IMR-90 (cell line): Measurements from ENCODE around the gene ZNF485. TPM values are rescaled to one million over a fixed set of nuclear protein-coding genes. Genes with fewer than 3 reads are reported as not detected.

ENCODE experiments used
- ATAC-seq: fragments of 200-7000 bp; cut with Tn5 transposase; 2 replicates; pipeline ENCODE4 v1.9.1; 2020; ENCODE audit warnings: low read depth, mild to moderate bottlenecking, moderate library complexity
- BruUV-seq: library from RNA; stranded (reverse); fragments of 400-500 nt; replicated peaks from 2 replicates; lab custom pipeline; 2021; lab: Mats Ljungman, UMichigan
- CTCF ChIA-PET: fragments of 300-600 bp; formaldehyde crosslinking; extraction: SDS; loops from one replicate; lab custom pipeline; 2021; ENCODE audit warnings: antibody characterized with exemption; lab: Yijun Ruan, JAX
- POLR2A ChIA-PET: fragments of 300-600 bp; sonication (Branson Sonifier 250); formaldehyde crosslinking; loops from one replicate; lab custom pipeline; 2022; ENCODE audit warnings: antibody characterized with exemption; ENCODE audit not compliant: unreplicated experiment; lab: Charles Lee
- DNase-seq: peaks from one replicate; pipeline ENCODE4 v3.0.0; 2013
- H2AFZ ChIP-seq: replicated peaks from 2 replicates; pipeline ENCODE3; 2013; ENCODE audit warnings: low read length, mild to moderate bottlenecking; ENCODE audit not compliant: poor library complexity
- H2AK5ac ChIP-seq: 2 replicates; pipeline ENCODE4 v1.6.1; 2013; ENCODE audit warnings: low read depth, low read length, inconsistent platforms
- H2AK9ac ChIP-seq: replicated peaks from 2 replicates; pipeline ENCODE3; 2013; ENCODE audit warnings: mild to moderate bottlenecking, low read depth, low read length, moderate library complexity; ENCODE audit not compliant: poor library complexity
- H2BK120ac ChIP-seq: 2 replicates; pipeline ENCODE4 v1.6.1; 2013; ENCODE audit warnings: low read depth, low read length, inconsistent platforms
- H2BK15ac ChIP-seq: 3 replicates; pipeline ENCODE4 v1.6.1; 2013; ENCODE audit warnings: low read depth, low read length, inconsistent platforms
- H2BK20ac ChIP-seq: 2 replicates; pipeline ENCODE4 v1.6.1; 2013; ENCODE audit warnings: low read depth, mild to moderate bottlenecking, inconsistent platforms, low read length, moderate library complexity
- H2BK5ac ChIP-seq: 2 replicates; pipeline ENCODE4 v1.6.1; 2013; ENCODE audit warnings: mild to moderate bottlenecking, low read depth, low read length, inconsistent platforms; ENCODE audit not compliant: poor library complexity, severe bottlenecking
- H3K14ac ChIP-seq: replicated peaks from 2 replicates; pipeline ENCODE4 v1.6.1; 2013; ENCODE audit warnings: low read depth, low read length, inconsistent platforms
- H3K18ac ChIP-seq: 2 replicates; pipeline ENCODE4 v1.6.1; 2013; ENCODE audit warnings: low read depth, low read length, control low read depth
- H3K23ac ChIP-seq: 2 replicates; pipeline ENCODE4 v1.6.1; 2013; ENCODE audit warnings: low read depth, low read length, inconsistent platforms
- H3K27ac ChIP-seq: 2 replicates; pipeline ENCODE4 v1.5.1; 2013; ENCODE audit warnings: mild to moderate bottlenecking, control low read depth, low read length; ENCODE audit not compliant: insufficient read depth
- H3K27me3 ChIP-seq: 2 replicates; pipeline ENCODE4 v1.6.1; 2013; ENCODE audit warnings: low read length; ENCODE audit not compliant: control insufficient read depth, insufficient read depth
- H3K36me3 ChIP-seq: 2 replicates; pipeline ENCODE4 v1.6.1; 2013; ENCODE audit warnings: low read length, mixed read lengths; ENCODE audit not compliant: control insufficient read depth, insufficient read depth
- H3K4ac ChIP-seq: 2 replicates; pipeline ENCODE4 v1.6.1; 2013; ENCODE audit warnings: low read depth, low read length, inconsistent platforms
- H3K4me1 ChIP-seq: 2 replicates; pipeline ENCODE4 v1.6.1; 2013; ENCODE audit warnings: low read length, mixed read lengths; ENCODE audit not compliant: control insufficient read depth, insufficient read depth
- H3K4me2 ChIP-seq: 2 replicates; pipeline ENCODE4 v1.6.1; 2013; ENCODE audit warnings: low read depth, mild to moderate bottlenecking, control low read depth, low read length, moderate library complexity
- H3K4me3 ChIP-seq: 2 replicates; pipeline ENCODE4 v1.5.1; 2013; ENCODE audit warnings: low read depth, mild to moderate bottlenecking, control low read depth, low read length, moderate library complexity; ENCODE audit not compliant: insufficient read depth
- H3K56ac ChIP-seq: 2 replicates; pipeline ENCODE4 v1.6.1; 2013; ENCODE audit warnings: low read length, inconsistent platforms; ENCODE audit not compliant: insufficient read depth; ENCODE audit errors: extremely low read depth
- H3K79me1 ChIP-seq, 2 experiments: 2 replicates each; pipeline ENCODE4 v1.6.1; 2013; ENCODE audit warnings: low read length in 2 of 2, inconsistent platforms in 1 of 2, low read depth in 1 of 2
- H3K9ac ChIP-seq: 2 replicates; pipeline ENCODE4 v1.6.1; 2013; ENCODE audit warnings: low read depth, low read length, control low read depth
- H3K9me1 ChIP-seq: 2 replicates; pipeline ENCODE4 v1.6.1; 2013; ENCODE audit warnings: low read length, inconsistent platforms; ENCODE audit not compliant: insufficient read depth
- H3K9me3 ChIP-seq: 2 replicates; pipeline ENCODE4 v1.6.1; 2013; ENCODE audit warnings: low read length; ENCODE audit not compliant: control insufficient read depth, insufficient read depth
- H4K20me1 ChIP-seq: 2 replicates; pipeline ENCODE4 v1.6.1; 2013; ENCODE audit warnings: low read length, inconsistent platforms; ENCODE audit not compliant: insufficient read depth
- H4K5ac ChIP-seq: 2 replicates; pipeline ENCODE4 v1.6.1; 2013; ENCODE audit warnings: mild to moderate bottlenecking, low read depth, low read length, control low read depth
- H4K8ac ChIP-seq, 2 experiments: 2 replicates each; pipeline ENCODE4 v1.6.1; 2013; ENCODE audit warnings: low read depth in 2 of 2, low read length in 2 of 2, control low read depth in 1 of 2, inconsistent platforms in 1 of 2
- H4K91ac ChIP-seq: 2 replicates; pipeline ENCODE4 v1.6.1; 2013; ENCODE audit warnings: low read depth, low read length, inconsistent platforms; ENCODE audit not compliant: insufficient read depth
- BHLHE40 ChIP-seq: fragments of 150-350 bp; IDR thresholded peaks from 2 replicates; pipeline ENCODE4 v1.6.1; 2016; ENCODE audit warnings: mild to moderate bottlenecking, low read depth, low read length
- CEBPB ChIP-seq: IDR thresholded peaks from 2 replicates; pipeline ENCODE4 v1.6.1; 2012; ENCODE audit warnings: low read depth, low read length, improper control_type of control experiment
- CHD1 ChIP-seq: IDR thresholded peaks from 2 replicates; pipeline ENCODE4 v1.6.1; 2012; ENCODE audit warnings: low read depth, low read length, improper control_type of control experiment
- CTCF ChIP-seq: conservative IDR thresholded peaks from 2 replicates; pipeline ENCODE4 v1.5.1; 2012; ENCODE audit warnings: mild to moderate bottlenecking, low read depth, low read length, improper control_type of control experiment
- FOS ChIP-seq: fragments of 150-350 bp; IDR thresholded peaks from 2 replicates; pipeline ENCODE4 v1.6.1; 2016; ENCODE audit warnings: low read depth, low read length
- MAFK ChIP-seq: IDR thresholded peaks from 2 replicates; pipeline ENCODE4 v1.6.1; 2012; ENCODE audit warnings: low read depth, low read length, improper control_type of control experiment
- MAZ ChIP-seq: IDR thresholded peaks from 2 replicates; pipeline ENCODE4 v1.6.1; 2012; ENCODE audit warnings: low read depth, mild to moderate bottlenecking, low read length, improper control_type of control experiment, moderate library complexity, borderline replicate concordance
- MXI1 ChIP-seq: IDR thresholded peaks from 2 replicates; pipeline ENCODE4 v1.6.1; 2012; ENCODE audit warnings: low read depth, mild to moderate bottlenecking, low read length, moderate library complexity, borderline replicate concordance
- NFE2L2 ChIP-seq: fragments of 150-350 bp; IDR thresholded peaks from 2 replicates; pipeline ENCODE4 v1.6.1; 2016; ENCODE audit warnings: low read depth, mild to moderate bottlenecking, low read length
- POLR2A ChIP-seq: IDR thresholded peaks from 2 replicates; pipeline ENCODE4 v1.6.1; 2012; ENCODE audit warnings: mild to moderate bottlenecking, low read depth, low read length
- RAD21 ChIP-seq: IDR thresholded peaks from 2 replicates; pipeline ENCODE4 v1.6.1; 2012; ENCODE audit warnings: low read length, improper control_type of control experiment
- RCOR1 ChIP-seq: IDR thresholded peaks from 2 replicates; pipeline ENCODE4 v1.6.1; 2012; ENCODE audit warnings: mild to moderate bottlenecking, low read length, improper control_type of control experiment; ENCODE audit not compliant: insufficient replicate concordance
- RFX5 ChIP-seq: IDR thresholded peaks from 2 replicates; pipeline ENCODE4 v1.8.0; 2012; ENCODE audit warnings: low read depth, mild to moderate bottlenecking, low read length, moderate library complexity
- SMC3 ChIP-seq: fragments of 150-350 bp; IDR thresholded peaks from 2 replicates; pipeline ENCODE4 v1.6.1; 2016; ENCODE audit warnings: low read depth, mild to moderate bottlenecking, antibody characterized with exemption, low read length, moderate library complexity
- USF2 ChIP-seq: fragments of 150-350 bp; IDR thresholded peaks from 2 replicates; pipeline ENCODE4 v1.6.1; 2017; ENCODE audit warnings: mild to moderate bottlenecking, antibody characterized with exemption, low read length, low read depth
- WGBS, 2 experiments: methylation state at CpG; one replicate each; pipeline versions ENCODE4 v1.1.5 to v1.1.7; 2013; ENCODE audit warnings: missing lambda C conversion rate in 2 of 2; ENCODE audit not compliant: insufficient read length in 1 of 2; ENCODE audit errors: extremely low coverage in 2 of 2; 5-methylcytosine and 5-hydroxymethylcytosine counted together
- dilution Hi-C: fragments of 300-500 bp; cut with HindIII; formaldehyde crosslinking; loops from one replicate; pipeline ENCODE4 v1.14.3; 2018; ENCODE audit warnings: low sequenced_read_pairs; ENCODE audit not compliant: unreplicated experiment
- in situ Hi-C: fragments of 300-500 bp; cut with MboI; formaldehyde crosslinking; loops from 3 replicates; pipeline ENCODE4 v1.14.3; 2019; ENCODE audit warnings: low sequenced_read_pairs, inconsistent platforms, mixed read lengths
- intact Hi-C: fragments of 100-400 bp; cut with micrococcal nuclease; formaldehyde crosslinking; loops from 2 replicates; pipeline ENCODE4 v1.10.0; 2022
- polyA plus RNA-seq, 3 experiments: library from polyadenylated mRNA; depleted of rRNA; stranded (reverse); fragments of >200 nt; gene quantifications; 2 replicates each; pipeline ENCODE4 v1.2.3, GENCODE V29; 2012; ENCODE audit warnings: low replicate concordance in 1 of 3
- total RNA-seq: library from RNA; depleted of rRNA; stranded (reverse); fragments of >200 nt; gene quantifications from 2 replicates; pipeline ENCODE4 v1.2.3, GENCODE V29; 2012
- TF ChIP-seq, protein P1 (sequence below): fragments of 150-350 bp; IDR thresholded peaks from 2 replicates; pipeline ENCODE4 v1.6.1; 2016; ENCODE audit warnings: low read depth, mild to moderate bottlenecking, low read length, moderate library complexity, borderline replicate concordance

Gene ZNF485
- total and polyA plus RNA-seq, 2 of the 4 experiments (the other 2 are of a cell fraction) = 1.0 to 2.2 TPM

- Histone ChIP-seq H2AFZ (no peak overlapping the region), H2AK9ac (no peak overlapping the region), H3K9me3 (no peaks in the 10 kb centered on the region), H2BK5ac (peak overlapping the region; percentile 26), H3K23ac (no peak overlapping the region), H3K56ac (no peak overlapping the region), H3K4me2 (no peak overlapping the region), H4K8ac (no peak overlapping the region), H3K4ac (no peak overlapping the region), H3K27ac (no peak overlapping the region), H2AK5ac (no peak overlapping the region), H3K18ac (no peak overlapping the region), H3K4me3 (no peak overlapping the region), H3K36me3 (no peaks in the 10 kb centered on the region), H2BK120ac (no peak overlapping the region), H3K4me1 (no peaks in the 10 kb centered on the region), H3K79me1 (no peaks in the 10 kb centered on the region), H3K9ac (no peak overlapping the region), H2BK20ac (no peak overlapping the region), H4K20me1 (no peaks in the 10 kb centered on the region), H2BK15ac (no peak overlapping the region), H3K14ac (no peak overlapping the region), H4K5ac (no peak overlapping the region), H3K27me3 (no peaks in the 10 kb centered on the region; the same call in 1 of the 2 replicates), H3K9me1 (no peaks in the 10 kb centered on the region), H4K91ac (no peak overlapping the region)
- in situ Hi-C loops (no loop called here), intact Hi-C loops (no loop called here), dilution Hi-C loops (no loop called here)
- TF ChIP-seq RAD21 (no peak), USF2 (no peak), MXI1 (no peak), NFE2L2 (no peak), MAZ (no peak), MAFK (no peak), RFX5 (no peak), CTCF (no peak), CHD1 (no peak), SMC3 (no peak), CEBPB (no peak), RCOR1 (no peak), FOS (no peak), POLR2A (no peak), BHLHE40 (no peak)
- TF ChIP-seq, protein P1, sequence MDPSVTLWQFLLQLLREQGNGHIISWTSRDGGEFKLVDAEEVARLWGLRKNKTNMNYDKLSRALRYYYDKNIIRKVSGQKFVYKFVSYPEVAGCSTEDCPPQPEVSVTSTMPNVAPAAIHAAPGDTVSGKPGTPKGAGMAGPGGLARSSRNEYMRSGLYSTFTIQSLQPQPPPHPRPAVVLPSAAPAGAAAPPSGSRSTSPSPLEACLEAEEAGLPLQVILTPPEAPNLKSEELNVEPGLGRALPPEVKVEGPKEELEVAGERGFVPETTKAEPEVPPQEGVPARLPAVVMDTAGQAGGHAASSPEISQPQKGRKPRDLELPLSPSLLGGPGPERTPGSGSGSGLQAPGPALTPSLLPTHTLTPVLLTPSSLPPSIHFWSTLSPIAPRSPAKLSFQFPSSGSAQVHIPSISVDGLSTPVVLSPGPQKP = no peak
- ATAC-seq (peak; percentile 61; the same call in 1 of the 2 replicates), DNase-seq (peak; percentile 64)
- WGBS, 2 experiments = no CpG with 5 or more reads among the region's 5 CpGs
- ChIA-PET POLR2A (no interaction called here), CTCF (no interaction called here)
- BruUV-seq = no TSS peak
These were observed 21.2 kb upstream of the ZNF485 start for GRCh38 chr10:43585046-43585445.
